Large intestine (tissue), 12 donors: ENCODE measurements around the gene TMEM132D. TPM values are rescaled to one million over a fixed set of nuclear protein-coding genes. Genes with fewer than 3 reads are reported as not detected.

Experiments
- DNase-seq, 2 donors: peaks; one replicate each; pipeline versions ENCODE4 v3.0.0 to v3.0.0-alpha.2; 2013
- H3K27ac ChIP-seq: one replicate; pipeline ENCODE4 v1.5.1; 2013; ENCODE audit warnings: low read length
- H3K27me3 ChIP-seq: 2 replicates; pipeline ENCODE4 v1.6.1; 2013; ENCODE audit warnings: low read length; ENCODE audit not compliant: control insufficient read depth, insufficient read depth
- H3K36me3 ChIP-seq: 2 replicates; pipeline ENCODE4 v1.6.1; 2013; ENCODE audit warnings: low read length; ENCODE audit not compliant: control insufficient read depth, insufficient read depth
- H3K4me1 ChIP-seq: one replicate; pipeline ENCODE4 v1.6.1; 2013; ENCODE audit warnings: low read length; ENCODE audit not compliant: control insufficient read depth, insufficient read depth
- H3K4me3 ChIP-seq: one replicate; pipeline ENCODE4 v1.5.1; 2013; ENCODE audit warnings: low read length
- H3K9me3 ChIP-seq: one replicate; pipeline ENCODE4 v1.6.1; 2013; ENCODE audit warnings: mild to moderate bottlenecking, low read depth, low read length, moderate library complexity; ENCODE audit not compliant: control insufficient read depth
- WGBS: methylation state at CpG from one replicate; pipeline ENCODE4 v1.1.5; 2013; ENCODE audit warnings: low lambda C conversion rate; ENCODE audit not compliant: insufficient coverage; 5-methylcytosine and 5-hydroxymethylcytosine counted together
- long read RNA-seq, 11 donors: transcript quantifications; one replicate each; lab custom pipeline, GENCODE V29; 2026
- polyA plus RNA-seq: library from polyadenylated mRNA; unstranded; fragments of 120-200 nt; gene quantifications from one replicate; pipeline ENCODE4 v1.2.1, GENCODE V29; 2013

The TMEM132D gene
- polyA plus RNA-seq: 0.55 TPM
- long read RNA-seq, donor 1: 0 reads
- long read RNA-seq, donor 2: 0 reads
- long read RNA-seq, donor 3: 0 reads
- long read RNA-seq, donor 4: 0 reads
- long read RNA-seq, donor 5: 0 reads
- long read RNA-seq, donor 6: 0 reads
- long read RNA-seq, donor 7: 0 reads
- long read RNA-seq, donor 8: 0 reads
- long read RNA-seq, donor 9: 0 reads
- long read RNA-seq, donor 10: 0 reads
- long read RNA-seq, donor 11: 0 reads

DNA sequence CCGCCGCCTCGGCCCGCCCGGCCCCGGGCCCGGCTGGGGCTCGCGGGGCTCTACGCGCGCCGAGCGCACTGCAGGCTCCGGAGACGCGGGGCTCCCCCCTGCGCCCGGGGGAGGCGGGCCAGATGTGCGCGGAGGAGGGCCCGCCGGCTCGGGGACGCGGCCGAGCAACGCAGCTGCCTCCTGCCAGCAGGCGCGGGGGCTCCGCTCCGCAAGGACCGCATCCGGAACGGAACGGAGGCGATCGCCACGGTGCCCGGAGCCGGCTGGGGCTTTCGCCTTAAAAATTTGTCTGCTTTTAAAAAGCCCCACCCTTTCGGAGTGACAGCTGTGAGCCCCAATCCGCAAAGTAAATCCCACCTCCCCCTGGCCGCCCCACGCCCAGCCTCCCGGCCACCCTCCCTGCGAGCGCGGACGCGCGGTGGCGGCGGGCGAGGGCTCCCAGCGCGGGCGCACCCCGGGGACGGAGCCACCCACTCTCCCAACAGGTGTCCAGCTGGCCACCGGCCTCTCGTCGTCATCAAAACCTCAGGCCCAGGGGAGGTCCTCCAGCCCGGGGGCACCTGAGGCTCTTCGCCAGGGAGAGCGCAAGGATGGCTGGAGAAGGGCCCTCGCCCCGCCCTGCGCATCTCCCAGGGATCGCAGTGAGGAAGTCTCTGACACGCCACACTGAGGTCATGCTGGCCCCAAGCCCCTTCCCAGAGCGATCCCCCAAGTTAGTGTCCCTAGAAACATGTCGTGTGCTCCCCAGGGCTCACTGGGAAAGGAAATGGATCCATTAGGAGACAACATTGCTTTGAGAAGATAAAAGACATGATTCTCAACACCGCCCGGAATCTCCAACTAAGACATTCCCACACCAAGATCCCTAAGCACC lies at the start of gene TMEM132D:
Gene TMEM132D (minus strand): TSS at position 70 of the 874 bp plus-strand sequence.
- no peaks in the 10 kb centered on the region for H3K9me3 ChIP-seq
- WGBS: 20% methylated on average over 1 of the region's 77 CpGs
- H3K4me1 ChIP-seq: no peaks in the 10 kb centered on the region
- peaks cover 36% of the 10 kb centered on the region for H3K27me3 ChIP-seq
- no peak within 1 kb of the TSS for H3K27ac ChIP-seq
- no peaks in the 10 kb centered on the region for H3K36me3 ChIP-seq
- no peak within 1 kb of the TSS for H3K4me3 ChIP-seq
- no peak for DNase-seq

DNA sequence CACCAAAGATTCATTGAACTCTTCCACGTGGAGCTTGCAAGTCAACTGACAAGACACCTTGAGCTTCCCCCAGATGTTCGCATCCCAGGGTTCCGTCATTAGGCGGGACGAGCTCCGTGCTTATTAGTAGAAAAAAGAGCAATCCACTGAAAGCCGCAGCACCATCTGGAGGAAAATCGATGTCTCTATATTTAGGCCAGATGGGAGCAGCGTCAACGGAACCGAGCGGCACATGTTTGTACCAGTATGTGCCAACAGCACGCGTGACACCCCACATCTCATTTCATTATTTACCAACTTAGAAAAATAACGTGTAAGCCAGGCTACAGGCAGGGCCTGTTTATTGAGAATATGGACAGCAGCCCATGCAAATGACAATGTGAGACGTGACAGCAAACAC lies 45.8 kb upstream of the TMEM132D start:
- no CpG with 5 or more reads among the region's 16 CpGs for WGBS

DNA sequence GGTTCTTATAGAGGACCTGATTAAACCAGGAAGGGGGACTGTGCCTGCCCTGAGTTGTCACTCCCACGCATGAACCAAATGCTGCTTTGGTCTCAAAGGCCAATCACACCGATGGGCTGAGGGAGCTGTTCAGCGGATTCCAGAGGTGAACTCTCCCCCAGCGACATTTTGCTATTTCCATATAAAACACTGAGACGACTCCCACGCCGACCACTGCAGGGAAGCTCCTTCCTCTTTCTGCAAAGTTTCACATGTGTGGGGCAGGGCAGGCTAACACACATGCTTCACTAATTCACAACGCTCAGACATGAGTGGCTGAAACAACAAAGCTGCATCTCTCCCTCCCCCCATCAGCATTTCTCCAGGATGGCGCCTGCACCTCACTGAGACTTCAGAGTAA lies 37.8 kb upstream of the TMEM132D start:
- H3K4me3 ChIP-seq: no peak overlapping the region
- no peak overlapping the region for H3K27ac ChIP-seq
- no peak for DNase-seq
- whole genome bisulfite sequencing: no CpG with 5 or more reads among the region's 9 CpGs
- no peaks in the 10 kb centered on the region for H3K9me3 ChIP-seq
- H3K4me1 ChIP-seq: no peaks in the 10 kb centered on the region
- no peaks in the 10 kb centered on the region for H3K27me3 ChIP-seq
- no peaks in the 10 kb centered on the region for H3K36me3 ChIP-seq

More for the DNA sequence above, 45.8 kb upstream of the TMEM132D start:
- Histone ChIP-seq H3K27me3 (no peaks in the 10 kb centered on the region), H3K4me1 (no peaks in the 10 kb centered on the region), H3K4me3 (no peak overlapping the region), H3K9me3 (no peaks in the 10 kb centered on the region), H3K27ac (no peak overlapping the region), H3K36me3 (no peaks in the 10 kb centered on the region)
- no peak for DNase-seq

DNA sequence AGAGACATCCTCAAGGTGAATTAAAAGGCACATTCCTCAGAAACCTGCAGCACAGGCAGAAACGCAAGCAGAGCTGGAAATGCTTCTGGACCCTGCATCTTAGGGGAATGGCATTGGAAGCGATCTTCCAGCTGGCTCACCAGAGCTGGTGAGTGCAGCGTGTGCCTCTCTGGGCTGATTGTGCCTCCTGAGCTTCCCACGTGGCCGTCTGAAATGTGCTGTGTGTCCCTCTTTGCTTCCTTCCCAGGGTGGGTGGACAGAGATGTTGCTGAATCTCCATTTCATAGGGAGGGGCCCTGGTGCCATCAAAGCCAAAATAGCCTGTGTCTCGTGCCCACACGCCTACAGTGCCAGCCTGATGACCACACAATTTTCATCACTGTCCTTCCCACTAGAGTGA lies 34.3 kb upstream of the TMEM132D start:
- no peak for DNase-seq
- WGBS: no CpG with 5 or more reads among the region's 7 CpGs
- Histone ChIP-seq H3K4me3 (no peak overlapping the region), H3K27me3 (no peaks in the 10 kb centered on the region), H3K27ac (no peak overlapping the region), H3K36me3 (no peaks in the 10 kb centered on the region), H3K9me3 (no peaks in the 10 kb centered on the region), H3K4me1 (no peaks in the 10 kb centered on the region)

DNA sequence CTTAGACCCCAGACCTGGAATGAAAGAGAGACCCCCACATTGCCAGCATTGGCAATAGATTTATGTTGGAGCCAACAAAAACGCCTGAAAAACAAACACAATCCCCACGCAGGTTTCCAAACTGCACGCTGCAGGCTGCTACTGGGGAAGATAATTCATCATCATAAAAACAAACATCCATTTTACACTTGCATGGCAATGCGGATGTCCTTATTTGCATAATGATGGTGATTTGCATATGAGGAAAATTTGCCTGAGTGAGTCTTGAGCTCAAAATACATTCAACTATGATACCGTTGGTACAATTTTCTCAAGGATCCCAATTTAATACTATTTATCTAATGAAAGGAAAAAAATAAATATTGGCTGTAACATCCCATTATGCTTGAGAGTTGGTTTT lies 33.6 kb upstream of the TMEM132D start:
- no peaks in the 10 kb centered on the region for H3K27me3 ChIP-seq
- 41% methylated on average over 3 of the region's 5 CpGs for WGBS
- no peaks in the 10 kb centered on the region for H3K9me3 ChIP-seq
- DNase-seq: no peak
- no peak overlapping the region for H3K27ac ChIP-seq
- H3K4me1 ChIP-seq: no peaks in the 10 kb centered on the region
- H3K4me3 ChIP-seq: no peak overlapping the region
- no peaks in the 10 kb centered on the region for H3K36me3 ChIP-seq

DNA sequence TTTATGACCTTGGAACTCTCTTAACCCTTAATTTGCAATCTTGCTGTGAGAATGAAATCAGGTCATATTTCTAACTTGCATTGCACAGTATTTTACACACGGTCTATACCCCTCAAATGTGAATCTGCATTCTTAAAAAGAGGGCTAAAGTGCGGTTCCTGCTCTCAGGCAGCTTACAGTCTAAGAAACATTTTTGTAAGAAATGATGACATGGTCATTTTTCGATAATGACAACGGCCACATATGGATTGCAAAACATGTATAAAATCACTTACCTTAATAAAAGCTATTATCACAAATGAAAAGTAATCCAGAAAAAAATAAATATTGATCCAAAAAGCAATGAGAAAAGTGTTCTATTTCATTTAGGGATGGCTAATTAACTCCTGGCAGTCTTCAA lies 24.8 kb upstream of the TMEM132D start:
- no peak overlapping the region for H3K27ac ChIP-seq
- H3K27me3 ChIP-seq: no peaks in the 10 kb centered on the region
- WGBS: 90% methylated on average over 2 of the region's 4 CpGs
- no peaks in the 10 kb centered on the region for H3K9me3 ChIP-seq
- no peaks in the 10 kb centered on the region for H3K4me1 ChIP-seq
- DNase-seq: no peak
- H3K36me3 ChIP-seq: no peaks in the 10 kb centered on the region
- no peak overlapping the region for H3K4me3 ChIP-seq

DNA sequence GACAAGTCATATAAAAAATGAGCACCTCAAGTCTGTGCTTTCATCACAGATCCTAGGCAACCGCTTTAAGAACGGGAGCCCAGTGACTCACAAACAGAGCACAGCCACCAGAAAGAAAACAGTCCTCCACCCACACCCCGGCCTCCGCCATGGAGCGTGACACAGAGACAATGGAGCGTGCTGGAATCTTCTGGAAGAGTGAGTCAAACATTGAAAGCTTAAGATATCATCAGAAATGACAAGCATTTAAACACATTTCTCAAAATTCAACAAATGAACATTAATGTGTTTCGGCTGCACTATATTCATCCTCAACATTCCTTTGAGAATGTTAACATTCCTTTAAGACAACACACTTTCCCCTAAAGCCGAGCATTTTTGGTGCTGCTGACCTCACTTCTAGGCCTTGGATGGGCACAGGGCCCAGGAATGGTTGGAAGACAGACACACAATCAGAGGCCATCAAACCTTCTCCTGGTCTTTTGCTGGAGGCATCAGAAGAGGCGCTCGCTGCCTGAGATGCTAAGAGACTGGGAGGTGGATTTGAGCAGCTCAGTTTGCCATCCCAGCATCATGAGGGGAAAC lies 23.6 kb upstream of the TMEM132D start:
- no CpG with 5 or more reads among the region's 10 CpGs for WGBS

DNA sequence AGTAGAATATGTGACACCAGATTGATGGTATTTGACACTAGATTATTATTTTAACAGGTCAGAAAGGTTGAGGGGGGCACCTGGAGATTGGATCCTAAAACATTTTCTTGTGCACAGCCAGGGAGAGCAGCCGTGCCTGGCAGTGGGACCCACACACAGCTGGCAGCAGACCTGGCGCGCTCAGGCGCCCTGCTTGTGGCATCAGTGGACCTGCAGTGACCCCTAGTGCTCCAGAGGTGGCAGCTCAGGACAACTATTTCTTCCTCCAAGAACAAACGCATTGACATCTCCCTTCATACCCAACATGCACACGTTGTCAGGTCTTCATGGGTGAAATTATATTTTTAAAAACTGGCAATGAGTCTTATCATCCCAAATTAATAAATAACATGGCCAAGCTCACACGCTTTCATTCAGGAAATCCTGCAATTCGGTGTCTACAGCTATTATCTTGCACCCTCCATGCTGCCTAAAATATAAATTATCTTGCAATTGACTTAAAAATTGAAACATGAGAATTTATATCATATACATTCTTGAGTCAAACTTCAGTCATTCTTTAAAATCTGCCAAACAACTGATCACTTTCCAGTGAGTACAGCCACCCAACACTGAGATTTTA lies 7.7 kb upstream of the TMEM132D start:
- Histone ChIP-seq H3K4me1 (no peaks in the 10 kb centered on the region), H3K27ac (no peak overlapping the region), H3K4me3 (no peak overlapping the region), H3K36me3 (no peaks in the 10 kb centered on the region), H3K9me3 (no peaks in the 10 kb centered on the region), H3K27me3 (no peaks in the 10 kb centered on the region)
- peak; percentile 18 to 48 for DNase-seq
- WGBS: 0% methylated on average over 2 of the region's 8 CpGs

More for the DNA sequence above, 23.6 kb upstream of the TMEM132D start:
- no peaks in the 10 kb centered on the region for H3K4me1 ChIP-seq
- no peak for DNase-seq
- no peak overlapping the region for H3K27ac ChIP-seq
- H3K27me3 ChIP-seq: no peaks in the 10 kb centered on the region
- no peaks in the 10 kb centered on the region for H3K9me3 ChIP-seq
- H3K36me3 ChIP-seq: no peaks in the 10 kb centered on the region
- H3K4me3 ChIP-seq: no peak overlapping the region

DNA sequence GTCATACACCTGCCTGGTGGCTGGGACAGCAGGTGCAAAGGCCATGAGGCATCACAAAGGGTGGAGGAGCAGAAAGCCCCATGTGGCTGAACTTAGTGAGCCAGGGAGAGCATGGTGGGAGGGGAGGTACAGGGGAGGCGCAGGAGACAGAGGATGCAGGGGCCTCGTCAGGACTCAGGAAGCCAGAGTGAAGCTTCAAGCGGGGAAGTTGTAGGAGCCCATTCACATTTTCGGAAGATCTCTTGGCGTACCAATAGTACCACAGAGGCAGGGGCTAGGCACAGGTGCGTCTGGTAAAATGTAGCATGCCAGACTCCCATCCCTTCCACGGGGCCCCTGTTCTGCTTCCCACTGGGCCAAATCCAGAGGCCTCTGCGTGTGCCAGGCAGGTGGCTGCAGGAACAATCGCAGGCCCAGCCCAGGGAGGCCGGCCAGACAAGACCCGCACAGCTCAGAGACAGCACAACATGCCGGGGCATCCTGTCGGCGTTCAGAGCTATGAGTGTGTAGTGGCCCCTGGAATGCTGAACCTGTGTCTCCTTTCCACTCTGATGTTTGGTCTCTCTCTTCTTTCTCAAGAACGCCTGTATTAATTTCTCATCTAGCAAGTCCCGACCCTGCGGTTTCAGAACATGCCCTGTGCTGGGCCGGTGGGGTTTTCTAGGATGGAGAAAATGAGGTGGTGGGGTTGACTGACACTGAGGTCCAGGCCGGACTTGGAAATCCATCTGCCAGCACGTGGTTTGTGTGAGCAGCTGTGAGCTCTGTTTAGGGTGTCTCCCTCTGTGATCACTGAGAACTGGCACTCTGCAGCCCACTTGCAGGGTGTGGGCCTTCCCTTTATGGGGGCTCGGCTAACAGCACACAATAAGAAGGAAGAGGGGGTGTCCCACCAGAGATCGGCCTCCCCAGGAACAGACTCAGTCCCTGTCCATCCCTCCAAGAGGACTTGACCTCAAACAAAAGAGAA lies 5.5 kb upstream of the TMEM132D start:
- Histone ChIP-seq H3K27ac (no peak overlapping the region), H3K36me3 (no peaks in the 10 kb centered on the region), H3K4me3 (no peak overlapping the region), H3K4me1 (no peaks in the 10 kb centered on the region), H3K9me3 (no peaks in the 10 kb centered on the region), H3K27me3 (peaks cover 13% of the 10 kb centered on the region)
- no CpG with 5 or more reads among the region's 22 CpGs for WGBS
- DNase-seq: no peak
